GM12892 (cell line): ENCODE data around the gene ARRDC5.

Experiments used
- DNase-seq: peaks from one replicate; pipeline ENCODE4 v3.0.0; 2011; ENCODE audit not compliant: insufficient read length
- FAIRE-seq: peaks from 2 replicates; lab custom pipeline; 2011; peaks lifted over from hg19 to GRCh38; lab: Jason Lieb, UNC
- POLR2A ChIP-seq: IDR thresholded peaks from 2 replicates; pipeline ENCODE4 v1.6.1; 2011; ENCODE audit warnings: low read depth, low read length, control low read depth
- POLR2AphosphoS5 ChIP-seq: IDR thresholded peaks from 2 replicates; pipeline ENCODE4 v1.6.1; 2011; ENCODE audit warnings: low read depth, low read length, control low read depth
- TAF1 ChIP-seq: IDR thresholded peaks from 2 replicates; pipeline ENCODE4 v1.6.1; 2011; ENCODE audit warnings: low read depth, mild to moderate bottlenecking, control low read depth, low read length, borderline replicate concordance

Gene ARRDC5

GRCh38 chr19:4922530-4923275, 20.0 kb upstream of the ARRDC5 start:
- no peak for TF ChIP-seq POLR2AphosphoS5
- TF ChIP-seq TAF1 = no peak
- no peak for TF ChIP-seq POLR2A
- DNase-seq (no peak), FAIRE-seq (no peak)

GRCh38 chr19:4916292-4917082, 13.8 kb upstream of the ARRDC5 start:
- TF ChIP-seq POLR2AphosphoS5 (peak; percentile 43; the same call in 1 of the 2 replicates), TAF1 (no peak), POLR2A (0 out of 2 replicates have a peak, but pooled peaks have one; percentile 28)
- FAIRE-seq (peak; percentile 73), DNase-seq (peak; percentile 69)

- FAIRE-seq (no peak), DNase-seq (no peak)
- TF ChIP-seq TAF1 = no peak
- no peak; the same call in 1 of the 2 replicates for TF ChIP-seq POLR2A
- no peak for TF ChIP-seq POLR2AphosphoS5
These were observed 12.2 kb upstream of the ARRDC5 start for GRCh38 chr19:4914736-4915501.

GRCh38 chr19:4913996-4914735, 11.5 kb upstream of the ARRDC5 start:
- no peak for DNase-seq
- no peak for TF ChIP-seq POLR2A
- no peak for TF ChIP-seq TAF1
- TF ChIP-seq POLR2AphosphoS5 = no peak
- FAIRE-seq = no peak

GRCh38 chr19:4911786-4912672, 9.3 kb upstream of the ARRDC5 start:
- FAIRE-seq = peak; percentile 94
- TF ChIP-seq TAF1 = no peak
- no peak for TF ChIP-seq POLR2A
- no peak; the same call in 1 of the 2 replicates for TF ChIP-seq POLR2AphosphoS5
- DNase-seq = no peak

GRCh38 chr19:4911314-4911713, 8.6 kb upstream of the ARRDC5 start:
- DNase-seq = no peak
- no peak for TF ChIP-seq TAF1
- TF ChIP-seq POLR2AphosphoS5 = no peak
- no peak for TF ChIP-seq POLR2A
- FAIRE-seq = no peak

GRCh38 chr19:4910594-4911281, 8.0 kb upstream of the ARRDC5 start:
- DNase-seq = no peak
- TF ChIP-seq POLR2AphosphoS5 = peak; percentile 62; the same call in 1 of the 2 replicates
- no peak; the same call in 1 of the 2 replicates for TF ChIP-seq POLR2A
- FAIRE-seq = no peak

- DNase-seq (peak; percentile 97), FAIRE-seq (peak; percentile 96)
- no peak for TF ChIP-seq POLR2AphosphoS5
These were observed 7.3 kb upstream of the ARRDC5 start for GRCh38 chr19:4909897-4910593.

- TF ChIP-seq TAF1 (peak; percentile 65; the same call in 1 of the 2 replicates), POLR2A (peak; percentile 70; the same call in 1 of the 2 replicates), POLR2AphosphoS5 (no peak)
- DNase-seq = no peak
- no peak for FAIRE-seq
These were observed 6.6 kb upstream of the ARRDC5 start, which contains the start of gene UHRF1 for GRCh38 chr19:4909156-4909896. TSS of gene UHRF1 (plus strand) at chr19:4909501. CDS start at chr19:4910886, 1,385 bp downstream.
